IMR-90 (cell line): Measurements from ENCODE around the gene SDHA. TPM values are rescaled to one million over a fixed set of nuclear protein-coding genes. Genes with fewer than 3 reads are reported as not detected.

Source experiments
- ATAC-seq: fragments of 200-7000 bp; cut with Tn5 transposase; 2 replicates; pipeline ENCODE4 v1.9.1; 2020; ENCODE audit warnings: low read depth, mild to moderate bottlenecking, moderate library complexity
- BruUV-seq: library from RNA; stranded (reverse); fragments of 400-500 nt; replicated peaks from 2 replicates; lab custom pipeline; 2021; lab: Mats Ljungman, UMichigan
- CTCF ChIA-PET: fragments of 300-600 bp; formaldehyde crosslinking; extraction: SDS; loops from one replicate; lab custom pipeline; 2021; ENCODE audit warnings: antibody characterized with exemption; lab: Yijun Ruan, JAX
- POLR2A ChIA-PET: fragments of 300-600 bp; sonication (Branson Sonifier 250); formaldehyde crosslinking; loops from one replicate; lab custom pipeline; 2022; ENCODE audit warnings: antibody characterized with exemption; ENCODE audit not compliant: unreplicated experiment; lab: Charles Lee
- DNase-seq: peaks from one replicate; pipeline ENCODE4 v3.0.0; 2013
- H2AFZ ChIP-seq: replicated peaks from 2 replicates; pipeline ENCODE3; 2013; ENCODE audit warnings: low read length, mild to moderate bottlenecking; ENCODE audit not compliant: poor library complexity
- H2AK5ac ChIP-seq: 2 replicates; pipeline ENCODE4 v1.6.1; 2013; ENCODE audit warnings: low read depth, low read length, inconsistent platforms
- H2AK9ac ChIP-seq: replicated peaks from 2 replicates; pipeline ENCODE3; 2013; ENCODE audit warnings: mild to moderate bottlenecking, low read depth, low read length, moderate library complexity; ENCODE audit not compliant: poor library complexity
- H2BK120ac ChIP-seq: 2 replicates; pipeline ENCODE4 v1.6.1; 2013; ENCODE audit warnings: low read depth, low read length, inconsistent platforms
- H2BK15ac ChIP-seq: 3 replicates; pipeline ENCODE4 v1.6.1; 2013; ENCODE audit warnings: low read depth, low read length, inconsistent platforms
- H2BK20ac ChIP-seq: 2 replicates; pipeline ENCODE4 v1.6.1; 2013; ENCODE audit warnings: low read depth, mild to moderate bottlenecking, inconsistent platforms, low read length, moderate library complexity
- H2BK5ac ChIP-seq: 2 replicates; pipeline ENCODE4 v1.6.1; 2013; ENCODE audit warnings: mild to moderate bottlenecking, low read depth, low read length, inconsistent platforms; ENCODE audit not compliant: poor library complexity, severe bottlenecking
- H3K14ac ChIP-seq: replicated peaks from 2 replicates; pipeline ENCODE4 v1.6.1; 2013; ENCODE audit warnings: low read depth, low read length, inconsistent platforms
- H3K18ac ChIP-seq: 2 replicates; pipeline ENCODE4 v1.6.1; 2013; ENCODE audit warnings: low read depth, low read length, control low read depth
- H3K23ac ChIP-seq: 2 replicates; pipeline ENCODE4 v1.6.1; 2013; ENCODE audit warnings: low read depth, low read length, inconsistent platforms
- H3K27ac ChIP-seq: 2 replicates; pipeline ENCODE4 v1.5.1; 2013; ENCODE audit warnings: mild to moderate bottlenecking, control low read depth, low read length; ENCODE audit not compliant: insufficient read depth
- H3K27me3 ChIP-seq: 2 replicates; pipeline ENCODE4 v1.6.1; 2013; ENCODE audit warnings: low read length; ENCODE audit not compliant: control insufficient read depth, insufficient read depth
- H3K36me3 ChIP-seq: 2 replicates; pipeline ENCODE4 v1.6.1; 2013; ENCODE audit warnings: low read length, mixed read lengths; ENCODE audit not compliant: control insufficient read depth, insufficient read depth
- H3K4ac ChIP-seq: 2 replicates; pipeline ENCODE4 v1.6.1; 2013; ENCODE audit warnings: low read depth, low read length, inconsistent platforms
- H3K4me1 ChIP-seq: 2 replicates; pipeline ENCODE4 v1.6.1; 2013; ENCODE audit warnings: low read length, mixed read lengths; ENCODE audit not compliant: control insufficient read depth, insufficient read depth
- H3K4me2 ChIP-seq: 2 replicates; pipeline ENCODE4 v1.6.1; 2013; ENCODE audit warnings: low read depth, mild to moderate bottlenecking, control low read depth, low read length, moderate library complexity
- H3K4me3 ChIP-seq: 2 replicates; pipeline ENCODE4 v1.5.1; 2013; ENCODE audit warnings: low read depth, mild to moderate bottlenecking, control low read depth, low read length, moderate library complexity; ENCODE audit not compliant: insufficient read depth
- H3K56ac ChIP-seq: 2 replicates; pipeline ENCODE4 v1.6.1; 2013; ENCODE audit warnings: low read length, inconsistent platforms; ENCODE audit not compliant: insufficient read depth; ENCODE audit errors: extremely low read depth
- H3K79me1 ChIP-seq, 2 experiments: 2 replicates each; pipeline ENCODE4 v1.6.1; 2013; ENCODE audit warnings: low read length in 2 of 2, inconsistent platforms in 1 of 2, low read depth in 1 of 2
- H3K9ac ChIP-seq: 2 replicates; pipeline ENCODE4 v1.6.1; 2013; ENCODE audit warnings: low read depth, low read length, control low read depth
- H3K9me1 ChIP-seq: 2 replicates; pipeline ENCODE4 v1.6.1; 2013; ENCODE audit warnings: low read length, inconsistent platforms; ENCODE audit not compliant: insufficient read depth
- H3K9me3 ChIP-seq: 2 replicates; pipeline ENCODE4 v1.6.1; 2013; ENCODE audit warnings: low read length; ENCODE audit not compliant: control insufficient read depth, insufficient read depth
- H4K20me1 ChIP-seq: 2 replicates; pipeline ENCODE4 v1.6.1; 2013; ENCODE audit warnings: low read length, inconsistent platforms; ENCODE audit not compliant: insufficient read depth
- H4K5ac ChIP-seq: 2 replicates; pipeline ENCODE4 v1.6.1; 2013; ENCODE audit warnings: mild to moderate bottlenecking, low read depth, low read length, control low read depth
- H4K8ac ChIP-seq, 2 experiments: 2 replicates each; pipeline ENCODE4 v1.6.1; 2013; ENCODE audit warnings: low read depth in 2 of 2, low read length in 2 of 2, control low read depth in 1 of 2, inconsistent platforms in 1 of 2
- H4K91ac ChIP-seq: 2 replicates; pipeline ENCODE4 v1.6.1; 2013; ENCODE audit warnings: low read depth, low read length, inconsistent platforms; ENCODE audit not compliant: insufficient read depth
- BHLHE40 ChIP-seq: fragments of 150-350 bp; IDR thresholded peaks from 2 replicates; pipeline ENCODE4 v1.6.1; 2016; ENCODE audit warnings: mild to moderate bottlenecking, low read depth, low read length
- CEBPB ChIP-seq: IDR thresholded peaks from 2 replicates; pipeline ENCODE4 v1.6.1; 2012; ENCODE audit warnings: low read depth, low read length, improper control_type of control experiment
- FOS ChIP-seq: fragments of 150-350 bp; IDR thresholded peaks from 2 replicates; pipeline ENCODE4 v1.6.1; 2016; ENCODE audit warnings: low read depth, low read length
- MAZ ChIP-seq: IDR thresholded peaks from 2 replicates; pipeline ENCODE4 v1.6.1; 2012; ENCODE audit warnings: low read depth, mild to moderate bottlenecking, low read length, improper control_type of control experiment, moderate library complexity, borderline replicate concordance
- MXI1 ChIP-seq: IDR thresholded peaks from 2 replicates; pipeline ENCODE4 v1.6.1; 2012; ENCODE audit warnings: low read depth, mild to moderate bottlenecking, low read length, moderate library complexity, borderline replicate concordance
- NFE2L2 ChIP-seq: fragments of 150-350 bp; IDR thresholded peaks from 2 replicates; pipeline ENCODE4 v1.6.1; 2016; ENCODE audit warnings: low read depth, mild to moderate bottlenecking, low read length
- RAD21 ChIP-seq: IDR thresholded peaks from 2 replicates; pipeline ENCODE4 v1.6.1; 2012; ENCODE audit warnings: low read length, improper control_type of control experiment
- RCOR1 ChIP-seq: IDR thresholded peaks from 2 replicates; pipeline ENCODE4 v1.6.1; 2012; ENCODE audit warnings: mild to moderate bottlenecking, low read length, improper control_type of control experiment; ENCODE audit not compliant: insufficient replicate concordance
- RFX5 ChIP-seq: IDR thresholded peaks from 2 replicates; pipeline ENCODE4 v1.8.0; 2012; ENCODE audit warnings: low read depth, mild to moderate bottlenecking, low read length, moderate library complexity
- SMC3 ChIP-seq: fragments of 150-350 bp; IDR thresholded peaks from 2 replicates; pipeline ENCODE4 v1.6.1; 2016; ENCODE audit warnings: low read depth, mild to moderate bottlenecking, antibody characterized with exemption, low read length, moderate library complexity
- WGBS, 2 experiments: methylation state at CpG; one replicate each; pipeline versions ENCODE4 v1.1.5 to v1.1.7; 2013; ENCODE audit warnings: missing lambda C conversion rate in 2 of 2; ENCODE audit not compliant: insufficient read length in 1 of 2; ENCODE audit errors: extremely low coverage in 2 of 2; 5-methylcytosine and 5-hydroxymethylcytosine counted together
- dilution Hi-C: fragments of 300-500 bp; cut with HindIII; formaldehyde crosslinking; loops from one replicate; pipeline ENCODE4 v1.14.3; 2018; ENCODE audit warnings: low sequenced_read_pairs; ENCODE audit not compliant: unreplicated experiment
- in situ Hi-C: fragments of 300-500 bp; cut with MboI; formaldehyde crosslinking; loops from 3 replicates; pipeline ENCODE4 v1.14.3; 2019; ENCODE audit warnings: low sequenced_read_pairs, inconsistent platforms, mixed read lengths
- intact Hi-C: fragments of 100-400 bp; cut with micrococcal nuclease; formaldehyde crosslinking; loops from 2 replicates; pipeline ENCODE4 v1.10.0; 2022
- polyA plus RNA-seq, 3 experiments: library from polyadenylated mRNA; depleted of rRNA; stranded (reverse); fragments of >200 nt; gene quantifications; 2 replicates each; pipeline ENCODE4 v1.2.3, GENCODE V29; 2012; ENCODE audit warnings: low replicate concordance in 1 of 3
- total RNA-seq: library from RNA; depleted of rRNA; stranded (reverse); fragments of >200 nt; gene quantifications from 2 replicates; pipeline ENCODE4 v1.2.3, GENCODE V29; 2012
- TF ChIP-seq, protein P1 (sequence below): conservative IDR thresholded peaks from 2 replicates; pipeline ENCODE4 v1.5.1; 2012; ENCODE audit warnings: mild to moderate bottlenecking, low read depth, low read length, improper control_type of control experiment

The SDHA gene
- total and polyA plus RNA-seq, 2 of the 4 experiments (the other 2 are of a cell fraction): 105 to 121 TPM

DNA sequence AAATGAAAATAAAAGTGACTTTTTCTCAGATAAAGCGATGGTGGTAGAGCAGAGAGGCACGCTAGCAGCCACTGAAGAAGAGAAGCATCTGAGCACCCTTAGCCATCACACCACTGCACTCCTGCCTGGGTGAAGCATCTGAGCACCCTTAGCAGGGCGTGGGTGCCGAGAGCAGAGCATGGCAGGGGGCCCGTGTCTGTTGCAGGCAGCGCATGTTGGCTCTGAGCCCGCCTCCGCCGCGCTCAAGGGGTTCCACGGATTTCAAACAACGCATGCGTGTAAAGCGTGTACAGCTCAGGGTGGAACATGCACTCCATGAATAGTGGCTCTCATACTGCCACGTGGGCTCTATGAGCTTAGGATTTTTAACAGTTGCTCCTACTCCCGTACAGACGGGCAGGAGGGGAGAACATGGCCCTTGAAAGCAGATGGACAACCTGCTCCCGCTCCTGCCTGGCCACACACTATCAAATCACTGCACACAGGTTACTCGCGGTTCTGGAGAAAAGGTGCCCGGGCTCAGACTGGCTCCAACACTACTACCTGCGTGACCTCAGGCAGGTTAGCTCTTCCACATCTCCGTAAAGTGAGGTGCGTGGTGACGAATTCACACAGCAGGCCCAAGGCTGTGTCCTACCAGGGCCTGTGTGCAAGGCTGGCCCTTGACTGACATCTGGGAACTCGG lies 14.7 kb upstream of the SDHA start:
- DNase-seq (no peak), ATAC-seq (no peak)
- H2BK15ac ChIP-seq: no peak overlapping the region
- dilution Hi-C loops: no loop called here
- H3K79me1 ChIP-seq: peaks cover 25 to 26% of the 10 kb centered on the region in 2 experiments
- H2AK9ac ChIP-seq: no peak overlapping the region
- ChIA-PET CTCF (interaction anchor here (0.5 to 0.6 kb wide), 2 partner anchors 15 to 225 kb away, joined by 3 read pairs; no protein-coding TSS in a partner anchor), POLR2A (no interaction called here)
- H3K4me1 ChIP-seq: 0 out of 2 replicates have a peak, but pooled peaks cover 2% of the 10 kb centered on the region
- peaks cover 23% of the 10 kb centered on the region for H4K20me1 ChIP-seq
- no peak overlapping the region for H4K91ac ChIP-seq
- H3K23ac ChIP-seq: no peak overlapping the region
- no peak overlapping the region for H2BK120ac ChIP-seq
- H3K27ac ChIP-seq: no peak overlapping the region
- H2AFZ ChIP-seq: no peak overlapping the region
- peaks cover 20% of the 10 kb centered on the region for H3K36me3 ChIP-seq
- no peak overlapping the region for H3K14ac ChIP-seq
- intact Hi-C loops: no loop called here
- no peak overlapping the region for H3K4ac ChIP-seq
- TF ChIP-seq MAZ: no peak
- TF ChIP-seq BHLHE40: no peak
- TF ChIP-seq RFX5: no peak
- TF ChIP-seq FOS: no peak
- no peak for TF ChIP-seq SMC3
- TF ChIP-seq RCOR1: no peak
- no peak for TF ChIP-seq CEBPB
- no peak for TF ChIP-seq RAD21
- TF ChIP-seq, protein P1, sequence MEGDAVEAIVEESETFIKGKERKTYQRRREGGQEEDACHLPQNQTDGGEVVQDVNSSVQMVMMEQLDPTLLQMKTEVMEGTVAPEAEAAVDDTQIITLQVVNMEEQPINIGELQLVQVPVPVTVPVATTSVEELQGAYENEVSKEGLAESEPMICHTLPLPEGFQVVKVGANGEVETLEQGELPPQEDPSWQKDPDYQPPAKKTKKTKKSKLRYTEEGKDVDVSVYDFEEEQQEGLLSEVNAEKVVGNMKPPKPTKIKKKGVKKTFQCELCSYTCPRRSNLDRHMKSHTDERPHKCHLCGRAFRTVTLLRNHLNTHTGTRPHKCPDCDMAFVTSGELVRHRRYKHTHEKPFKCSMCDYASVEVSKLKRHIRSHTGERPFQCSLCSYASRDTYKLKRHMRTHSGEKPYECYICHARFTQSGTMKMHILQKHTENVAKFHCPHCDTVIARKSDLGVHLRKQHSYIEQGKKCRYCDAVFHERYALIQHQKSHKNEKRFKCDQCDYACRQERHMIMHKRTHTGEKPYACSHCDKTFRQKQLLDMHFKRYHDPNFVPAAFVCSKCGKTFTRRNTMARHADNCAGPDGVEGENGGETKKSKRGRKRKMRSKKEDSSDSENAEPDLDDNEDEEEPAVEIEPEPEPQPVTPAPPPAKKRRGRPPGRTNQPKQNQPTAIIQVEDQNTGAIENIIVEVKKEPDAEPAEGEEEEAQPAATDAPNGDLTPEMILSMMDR: no peak
- TF ChIP-seq MXI1: no peak
- no peak for TF ChIP-seq NFE2L2
- H3K56ac ChIP-seq: no peak overlapping the region
- no peak overlapping the region for H4K5ac ChIP-seq
- 97% methylated on average over 13 of the region's 26 CpGs; no CpG with 5 or more reads in 1 of the 2 experiments for WGBS, 2 experiments
- no peaks in the 10 kb centered on the region for H3K27me3 ChIP-seq
- H4K8ac ChIP-seq: no peak overlapping the region
- peaks cover 6% of the 10 kb centered on the region; the same call in 1 of the 2 replicates for H3K9me1 ChIP-seq
- no peak overlapping the region for H3K9ac ChIP-seq
- H2AK5ac ChIP-seq: no peak overlapping the region
- no peak overlapping the region for H3K18ac ChIP-seq
- H3K4me2 ChIP-seq: no peak overlapping the region
- no peak overlapping the region for H2BK5ac ChIP-seq
- in situ Hi-C loops: no loop called here
- no peaks in the 10 kb centered on the region for H3K9me3 ChIP-seq
- H3K4me3 ChIP-seq: no peak overlapping the region
- H2BK20ac ChIP-seq: no peak overlapping the region
- no TSS peak for BruUV-seq
